Endothelial cell of umbilical vein (primary cell): ENCODE data around the gene NCOA3. TPM values are rescaled to one million over a fixed set of nuclear protein-coding genes. Genes with fewer than 3 reads are reported as not detected.

Source experiments
- BruUV-seq: library from RNA; stranded (reverse); fragments of 400-500 nt; replicated peaks from 2 replicates; lab custom pipeline; 2021; lab: Mats Ljungman, UMichigan
- CTCF ChIA-PET: fragments of 300-600, 350-600 bp; sonication (Branson Sonifier 250); formaldehyde crosslinking; loops from one replicate; lab custom pipeline; 2021; ENCODE audit warnings: antibody characterized with exemption, inconsistent platforms; lab: Charles Lee
- POLR2A ChIA-PET: fragments of 300-600, 350-600 bp; sonication (Branson Sonifier 250); formaldehyde crosslinking; loops from one replicate; lab custom pipeline; 2021; ENCODE audit warnings: antibody characterized with exemption, inconsistent platforms; lab: Charles Lee
- DNase-seq: peaks from one replicate; pipeline ENCODE4 v3.0.0-alpha.2; 2011; ENCODE audit warnings: low read depth, low spot score
- FAIRE-seq: peaks from 2 replicates; lab custom pipeline; 2011; peaks lifted over from hg19 to GRCh38; lab: Jason Lieb, UNC
- H2AFZ ChIP-seq: 2 replicates; pipeline ENCODE4 v1.6.0; 2012; ENCODE audit warnings: low read depth, low read length, control low read depth, inconsistent platforms
- H3K27ac ChIP-seq: 2 replicates; pipeline ENCODE4 v1.5.1; 2011; ENCODE audit warnings: low read depth, mild to moderate bottlenecking, control low read depth, low read length, moderate library complexity; ENCODE audit not compliant: insufficient read depth
- H3K27me3 ChIP-seq, 2 experiments: 2 replicates each; pipeline versions ENCODE4 v1.6.0 to v1.6.1; 2011; ENCODE audit warnings: low read length in 2 of 2, mixed read lengths in 1 of 2; ENCODE audit not compliant: control insufficient read depth in 2 of 2, insufficient read depth in 2 of 2
- H3K36me3 ChIP-seq, 2 experiments: 2 replicates in 1 of 2; 3 replicates in 1 of 2; pipeline ENCODE4 v1.5.1; 2011; ENCODE audit warnings: low read length in 2 of 2, mild to moderate bottlenecking in 1 of 2, moderate library complexity in 1 of 2; ENCODE audit not compliant: control insufficient read depth in 2 of 2, insufficient read depth in 2 of 2; ENCODE audit errors: extremely low read depth in 1 of 2
- H3K4me1 ChIP-seq: 3 replicates; pipeline ENCODE4 v1.5.1; 2011; ENCODE audit warnings: mild to moderate bottlenecking, low read length; ENCODE audit not compliant: control insufficient read depth, insufficient read depth; ENCODE audit errors: extremely low read depth
- H3K4me2 ChIP-seq: 2 replicates; pipeline ENCODE4 v1.6.1; 2011; ENCODE audit warnings: low read length, control low read depth, mixed read lengths; ENCODE audit not compliant: insufficient read depth
- H3K4me3 ChIP-seq, 3 experiments: fragments of 200-600 bp in 1 of 3; sonication (generic), shearing (Covaris generic) in 1 of 3; replicated peaks in 1 of 3; 2 replicates each; pipeline ENCODE4 v1.5.1; 2011 to 2016; ENCODE audit warnings: control low read depth in 3 of 3, low read length in 3 of 3, mild to moderate bottlenecking in 2 of 3, inconsistent platforms in 1 of 3, low read depth in 1 of 3, moderate library complexity in 1 of 3; ENCODE audit not compliant: insufficient read depth in 1 of 3
- H3K79me2 ChIP-seq: 2 replicates; pipeline ENCODE4 v1.6.0; 2012; ENCODE audit warnings: low read length, inconsistent platforms; ENCODE audit not compliant: control insufficient read depth, insufficient read depth
- H3K9ac ChIP-seq: replicated peaks from 2 replicates; pipeline ENCODE3; 2011; ENCODE audit warnings: low read length, control low read depth; ENCODE audit not compliant: insufficient read depth; ENCODE audit errors: extremely low read depth
- H3K9me1 ChIP-seq: replicated peaks from 3 replicates; pipeline ENCODE4 v1.6.0; 2011; ENCODE audit warnings: mild to moderate bottlenecking, low read length; ENCODE audit not compliant: control insufficient read depth, insufficient read depth; ENCODE audit errors: extremely low read depth
- H3K9me3 ChIP-seq: replicated peaks from 2 replicates; pipeline ENCODE4 v1.5.1; 2012; ENCODE audit warnings: low read length, inconsistent platforms; ENCODE audit not compliant: control insufficient read depth, insufficient read depth
- H4K20me1 ChIP-seq: replicated peaks from 2 replicates; pipeline ENCODE3; 2011; ENCODE audit warnings: mild to moderate bottlenecking, low read length; ENCODE audit not compliant: control insufficient read depth, insufficient read depth; ENCODE audit errors: extremely low read depth
- EZH2 ChIP-seq: IDR thresholded peaks from 2 replicates; pipeline ENCODE4 v1.6.1; 2012; ENCODE audit warnings: borderline replicate concordance, low read depth, mild to moderate bottlenecking, moderate library complexity, low read length, inconsistent platforms; ENCODE audit not compliant: severe bottlenecking
- FOS ChIP-seq: IDR thresholded peaks from 2 replicates; pipeline ENCODE4 v1.6.1; 2011; ENCODE audit warnings: mild to moderate bottlenecking, low read length, moderate library complexity, borderline replicate concordance; ENCODE audit not compliant: insufficient read depth
- GATA2 ChIP-seq: IDR thresholded peaks from 2 replicates; pipeline ENCODE4 v1.7.0; 2011; ENCODE audit warnings: low read depth, mild to moderate bottlenecking, moderate library complexity, mixed read lengths, low read length; ENCODE audit not compliant: insufficient read length, insufficient read depth
- JUN ChIP-seq: IDR thresholded peaks from 2 replicates; pipeline ENCODE4 v1.6.1; 2011; ENCODE audit warnings: borderline replicate concordance, low read depth; ENCODE audit not compliant: insufficient read length, insufficient read depth
- MYC ChIP-seq: IDR thresholded peaks from one replicate; pipeline ENCODE4 v1.6.1; 2011; ENCODE audit warnings: mild to moderate bottlenecking, low read depth, low read length
- POLR2A ChIP-seq: IDR thresholded peaks from 2 replicates; pipeline ENCODE4 v1.6.1; 2012; ENCODE audit warnings: low read depth, mild to moderate bottlenecking, control low read depth, low read length
- POLR2AphosphoS5 ChIP-seq: IDR thresholded peaks from 2 replicates; pipeline ENCODE4 v1.6.1; 2012; ENCODE audit warnings: low read depth, mild to moderate bottlenecking, control low read depth, low read length, moderate library complexity; ENCODE audit not compliant: insufficient read depth
- dilution Hi-C: fragments of 300-500 bp; cut with MboI; formaldehyde crosslinking; loops from one replicate; pipeline ENCODE4 v1.15.0; 2019; ENCODE audit warnings: low sequenced_read_pairs; ENCODE audit not compliant: extremely low pct_ligation_motif_present
- intact Hi-C: fragments of 100-400 bp; cut with micrococcal nuclease; formaldehyde crosslinking; loops from one replicate; pipeline ENCODE4 v1.10.0; 2022
- polyA plus RNA-seq, 4 experiments: library from polyadenylated mRNA; depleted of rRNA in 3 of 4; stranded (reverse) in 3 of 4; unstranded in 1 of 4; fragments of >200 nt; gene quantifications; 2 replicates each; pipeline versions ENCODE4 v1.2.1 to v1.2.3, GENCODE V29; 2011 to 2012; ENCODE audit warnings: missing spikeins in 1 of 4
- total RNA-seq: library from RNA; stranded (reverse); gene quantifications from 2 replicates; pipeline ENCODE4 v1.2.3, GENCODE V29; 2021
- TF ChIP-seq, protein P1 (sequence below), 2 donors: IDR thresholded peaks; 1 replicate in 1 of 2; 2 replicates in 1 of 2; pipeline ENCODE4 v1.5.1; 2011; ENCODE audit warnings: low read length in 2 of 2, mild to moderate bottlenecking in 2 of 2, moderate library complexity in 2 of 2, control low read depth in 1 of 2, inconsistent platforms in 1 of 2, low read depth in 1 of 2; ENCODE audit not compliant: insufficient read depth in 1 of 2; ENCODE audit errors: extremely low read depth in 1 of 2
- TF ChIP-seq, protein P2 (sequence below): IDR thresholded peaks from 2 replicates; pipeline ENCODE4 v1.6.1; 2011; ENCODE audit not compliant: insufficient read depth, insufficient read length

Gene NCOA3
- total and polyA plus RNA-seq, 2 donors (not counting 3 experiments of a cell fraction or from before 2014, with no cell fraction given), result 12.0 to 35.6 TPM

DNA sequence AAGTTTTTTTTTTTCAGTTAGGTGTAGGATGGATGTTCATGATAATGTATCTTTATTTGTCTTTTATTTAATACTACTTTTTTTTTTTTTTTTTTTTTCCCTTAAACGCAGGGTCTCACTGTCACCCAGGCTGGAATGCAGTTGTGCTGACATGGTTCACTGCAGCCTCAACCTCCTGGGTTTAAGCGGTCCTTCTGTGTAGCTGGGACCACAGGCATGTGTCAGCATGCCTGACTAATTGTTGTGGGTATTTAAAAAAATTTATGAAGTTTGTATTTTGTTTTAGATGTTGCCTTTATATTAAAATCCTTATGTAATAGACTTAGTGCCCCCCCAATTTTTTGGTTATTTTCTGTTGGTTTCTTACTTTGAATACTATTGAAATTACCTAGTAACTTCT, 42.6 kb downstream of the NCOA3 start:
- no peak overlapping the region for H3K4me2 ChIP-seq

More for the DNA sequence above, 42.6 kb downstream of the NCOA3 start:
- POLR2A ChIA-PET, result no interaction called here
- dilution Hi-C loops (no loop called here), intact Hi-C loops (no loop called here)
- TF ChIP-seq, protein P1, sequence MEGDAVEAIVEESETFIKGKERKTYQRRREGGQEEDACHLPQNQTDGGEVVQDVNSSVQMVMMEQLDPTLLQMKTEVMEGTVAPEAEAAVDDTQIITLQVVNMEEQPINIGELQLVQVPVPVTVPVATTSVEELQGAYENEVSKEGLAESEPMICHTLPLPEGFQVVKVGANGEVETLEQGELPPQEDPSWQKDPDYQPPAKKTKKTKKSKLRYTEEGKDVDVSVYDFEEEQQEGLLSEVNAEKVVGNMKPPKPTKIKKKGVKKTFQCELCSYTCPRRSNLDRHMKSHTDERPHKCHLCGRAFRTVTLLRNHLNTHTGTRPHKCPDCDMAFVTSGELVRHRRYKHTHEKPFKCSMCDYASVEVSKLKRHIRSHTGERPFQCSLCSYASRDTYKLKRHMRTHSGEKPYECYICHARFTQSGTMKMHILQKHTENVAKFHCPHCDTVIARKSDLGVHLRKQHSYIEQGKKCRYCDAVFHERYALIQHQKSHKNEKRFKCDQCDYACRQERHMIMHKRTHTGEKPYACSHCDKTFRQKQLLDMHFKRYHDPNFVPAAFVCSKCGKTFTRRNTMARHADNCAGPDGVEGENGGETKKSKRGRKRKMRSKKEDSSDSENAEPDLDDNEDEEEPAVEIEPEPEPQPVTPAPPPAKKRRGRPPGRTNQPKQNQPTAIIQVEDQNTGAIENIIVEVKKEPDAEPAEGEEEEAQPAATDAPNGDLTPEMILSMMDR (IDR thresholded peaks at IDR 0.05; ENCODE audit: extremely low read depth in 1 of 2, insufficient read depth in 1 of 2, low read depth in 1 of 2, low read length in 2 of 2), result no peak
- TF ChIP-seq POLR2AphosphoS5, result no peak
- TF ChIP-seq GATA2, result no peak
- no peak for TF ChIP-seq EZH2
- TF ChIP-seq, protein P2, sequence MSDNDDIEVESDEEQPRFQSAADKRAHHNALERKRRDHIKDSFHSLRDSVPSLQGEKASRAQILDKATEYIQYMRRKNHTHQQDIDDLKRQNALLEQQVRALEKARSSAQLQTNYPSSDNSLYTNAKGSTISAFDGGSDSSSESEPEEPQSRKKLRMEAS, result no peak
- no peak for TF ChIP-seq MYC
- no peak for TF ChIP-seq POLR2A
- no peak for TF ChIP-seq JUN
- no peak for TF ChIP-seq FOS
- peaks cover 75% of the 10 kb centered on the region for H3K79me2 ChIP-seq
- H3K4me3 ChIP-seq, result no peak overlapping the region
- peaks cover 12% of the 10 kb centered on the region for H3K4me1 ChIP-seq
- FAIRE-seq, result no peak
- no peaks in the 10 kb centered on the region for H3K36me3 ChIP-seq
- no TSS peak for BruUV-seq
- peaks cover 2% of the 10 kb centered on the region for H4K20me1 ChIP-seq
- CTCF ChIA-PET, result interaction anchor here (1.0 to 1.2 kb wide), 3 partner anchors 32 to 160 kb away, joined by 3 to 7 read pairs (median 4); no protein-coding TSS in a partner anchor
- no peak for DNase-seq
- no peaks in the 10 kb centered on the region for H3K9me3 ChIP-seq
- no peak overlapping the region for H3K9ac ChIP-seq
- H3K9me1 ChIP-seq, result no peaks in the 10 kb centered on the region
- no peak overlapping the region for H2AFZ ChIP-seq
- H3K27ac ChIP-seq, result no peak overlapping the region
- no peaks in the 10 kb centered on the region for H3K27me3 ChIP-seq
